GM13976 (cell line): ENCODE results near the gene ARFRP1.

Source experiments
- DNase-seq: peaks from one replicate; pipeline ENCODE4 v3.0.0; 2012; ENCODE audit warnings: low spot score
- CTCF ChIP-seq: IDR thresholded peaks from 2 replicates; pipeline ENCODE4 v1.5.1; 2012; ENCODE audit warnings: borderline replicate concordance, mild to moderate bottlenecking; ENCODE audit not compliant: insufficient read depth; ENCODE audit errors: extremely low read depth, missing control alignments, control extremely low read depth
- in situ Hi-C: fragments of 300-500 bp; cut with MboI; formaldehyde crosslinking; loops from one replicate; pipeline ENCODE4 v1.12.0; 2022; ENCODE audit warnings: low sequenced_read_pairs, mixed read lengths, inconsistent platforms; ENCODE audit not compliant: unreplicated experiment

The ARFRP1 gene

DNA sequence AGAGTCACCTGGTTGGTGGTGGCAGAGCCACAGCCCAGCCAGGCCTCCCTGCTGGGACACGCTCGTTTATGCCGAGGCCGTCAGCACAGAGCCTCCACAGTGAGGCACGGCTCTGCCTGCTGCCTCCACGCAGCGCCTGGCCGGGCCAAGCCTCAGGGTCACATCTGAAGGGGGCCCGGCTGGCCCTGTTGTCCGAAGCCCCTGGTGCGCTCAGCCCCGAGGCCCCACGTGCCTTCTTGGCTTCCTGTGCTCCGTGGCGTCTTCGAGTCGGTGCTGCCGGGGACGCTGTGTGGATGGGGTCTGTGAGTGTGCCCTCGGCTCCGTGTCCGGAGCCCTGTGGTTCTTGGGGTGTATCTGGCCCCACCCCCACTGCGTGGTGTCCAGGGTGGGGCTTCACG, 21.7 kb downstream of the ARFRP1 start:
- TF ChIP-seq CTCF = no peak
- no peak for DNase-seq

GRCh38 chr20:63685269-63686026, 22.3 kb downstream of the ARFRP1 start:
- no peak for DNase-seq
- in situ Hi-C loops = no loop called here
- no peak for TF ChIP-seq CTCF

More for the DNA sequence above, 21.7 kb downstream of the ARFRP1 start:
- in situ Hi-C loops = no loop called here

DNA sequence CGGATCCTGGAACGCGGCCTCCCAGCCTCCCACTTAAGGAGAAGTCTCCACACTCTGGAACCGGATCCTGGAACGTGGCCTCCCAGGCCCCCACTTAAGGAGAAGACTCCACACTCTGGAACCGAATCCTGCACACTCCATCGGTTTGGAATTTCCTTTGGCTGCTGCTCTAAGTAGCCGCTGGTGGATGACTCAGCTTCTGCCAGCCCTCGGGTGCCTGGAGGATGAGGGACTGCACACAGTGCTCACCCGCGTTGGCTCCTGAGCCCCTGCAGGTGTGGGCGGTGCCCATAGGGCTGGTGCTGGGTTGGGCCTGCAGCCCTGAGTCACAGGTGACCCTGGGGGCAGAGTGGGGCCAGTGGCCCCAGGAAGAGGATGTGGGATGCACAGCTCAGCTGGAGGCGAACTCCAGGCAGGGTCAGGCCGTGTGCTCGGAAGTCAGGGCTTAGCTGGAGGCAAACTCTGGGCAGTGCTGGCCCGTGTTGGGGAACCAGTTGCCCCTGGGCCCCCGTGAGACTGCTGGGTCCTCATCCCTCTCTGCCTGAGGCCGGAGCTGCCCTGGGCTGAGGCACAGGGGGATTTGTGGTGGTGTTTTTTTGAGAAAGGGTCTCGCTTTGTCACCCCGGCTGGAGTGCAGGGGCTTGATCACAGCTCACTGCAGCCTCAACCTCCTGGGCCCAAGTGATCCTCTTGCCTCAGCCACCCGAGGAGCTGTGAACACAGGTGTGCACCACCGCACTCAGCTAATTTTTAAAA, 25.2 kb downstream of the ARFRP1 start:
- no peak for TF ChIP-seq CTCF
- in situ Hi-C loops = no loop called here
- DNase-seq = no peak

- in situ Hi-C loops = no loop called here
- no peak for DNase-seq
- no peak for TF ChIP-seq CTCF
Observed at GRCh38 chr20:63681609-63682142, 26.1 kb downstream of the ARFRP1 start.

DNA sequence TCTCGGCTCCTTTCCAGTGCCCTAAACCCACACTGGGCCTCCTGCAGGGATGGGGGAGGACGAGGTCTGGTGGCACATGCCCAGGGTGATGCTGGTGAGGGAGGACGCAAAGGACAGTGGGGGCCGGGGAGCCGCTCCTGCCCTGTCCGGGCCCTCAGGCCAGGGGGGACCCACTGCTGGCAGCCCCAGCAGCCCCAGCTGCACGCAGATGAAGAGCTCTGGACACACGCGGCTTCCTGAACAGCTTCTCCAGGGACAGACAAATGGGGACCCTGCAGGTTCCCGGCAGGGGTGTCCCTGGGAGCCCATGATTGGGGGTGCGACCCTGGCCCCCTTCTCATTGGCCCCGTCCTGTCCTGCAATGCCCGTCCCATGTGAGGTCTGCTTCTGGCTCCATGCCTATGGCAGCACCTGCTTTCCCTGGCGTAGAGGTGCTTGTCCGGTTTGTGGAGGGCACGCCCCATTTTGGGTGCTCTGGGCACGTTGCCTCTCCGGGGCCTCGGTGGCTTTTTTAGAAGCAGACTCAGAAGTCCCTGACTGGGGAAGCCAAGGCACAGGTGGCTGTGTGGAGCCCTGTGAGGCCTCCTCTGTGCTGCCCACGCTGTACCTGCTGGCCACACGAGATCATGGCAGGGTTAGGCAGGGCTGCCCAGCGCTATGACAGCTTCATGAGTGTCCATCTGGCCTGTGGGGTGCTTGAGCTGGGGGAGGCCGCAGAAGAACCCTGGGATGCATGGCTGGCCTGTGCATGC, 26.7 kb downstream of the ARFRP1 start:
- no peak for TF ChIP-seq CTCF
- no peak for DNase-seq
- in situ Hi-C loops = no loop called here

DNA sequence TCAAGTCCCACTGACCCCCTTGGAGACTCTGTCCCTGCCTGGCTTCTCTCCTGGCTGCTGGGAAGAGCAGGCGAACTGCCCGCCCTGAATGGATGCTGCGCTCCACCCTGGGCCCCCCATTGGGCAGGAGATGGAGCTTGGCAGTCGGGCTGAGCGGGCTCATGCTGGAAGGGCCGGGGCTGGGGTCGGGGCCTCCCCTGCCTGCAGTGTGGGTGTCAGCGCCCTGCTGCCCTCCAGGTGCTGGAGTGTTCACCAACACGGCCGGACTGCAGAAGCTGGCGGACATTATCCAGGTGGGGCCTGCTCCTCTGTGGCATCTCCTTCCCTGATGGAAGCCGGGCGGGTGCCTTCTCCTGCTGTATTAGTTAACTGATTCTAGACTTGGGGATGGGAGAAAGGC, 27.3 kb downstream of the ARFRP1 start:
- in situ Hi-C loops = no loop called here
- no peak for TF ChIP-seq CTCF
- no peak for DNase-seq
